ENCODE data around the gene ZBTB20. TPM values are rescaled to one million over a fixed set of nuclear protein-coding genes. Genes with fewer than 3 reads are reported as not detected.
A peak's percentile ranks its signal among the peaks of the same experiment; 100 is the strongest.

ZBTB20 gene
- total RNA-seq, 1 donor: 32.9 TPM

DNA sequence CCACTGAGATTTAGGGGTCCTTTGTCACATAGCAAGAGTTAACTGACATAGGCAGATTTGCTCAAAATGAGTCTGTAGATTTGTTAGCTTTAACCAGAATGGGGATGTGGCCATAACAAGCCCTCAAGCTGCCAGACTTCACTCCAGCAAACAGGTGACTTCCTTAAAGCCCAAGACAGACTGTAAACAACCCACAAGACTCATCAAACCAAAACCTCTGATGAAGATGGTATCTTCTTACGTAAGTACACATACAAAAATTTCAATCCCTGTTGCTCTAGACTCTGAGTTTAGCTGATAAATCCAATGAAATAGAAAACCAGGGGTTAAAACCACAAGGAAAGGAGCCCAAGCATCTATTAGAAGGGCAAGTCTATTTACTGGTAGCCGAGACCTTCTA lies 18.2 kb upstream of the ZBTB20 start:
- Histone ChIP-seq H3K9me3 (ENCODE audit: low read depth, low read length) (no peaks in the 10 kb centered on the region), H3K36me3 (ENCODE audit: insufficient read depth, low read length) (no peaks in the 10 kb centered on the region), H2AFZ (ENCODE audit: low read length) (peak overlapping the region; percentile 67), H3K27me3 (ENCODE audit: insufficient read depth, low read length) (no peaks in the 10 kb centered on the region), H4K20me1 (ENCODE audit: insufficient read depth, low read length) (no peaks in the 10 kb centered on the region), H3K27ac (ENCODE audit: low read depth, low read length) (no peak overlapping the region), H3K4me2 (ENCODE audit: insufficient read depth, low read length) (no peak overlapping the region), H3K4me3 (ENCODE audit: insufficient read depth, low read length) (no peak overlapping the region), H3K79me2 (ENCODE audit: insufficient read depth, low read length) (no peaks in the 10 kb centered on the region), H3K4me1 (ENCODE audit: insufficient read depth, low read length) (no peaks in the 10 kb centered on the region)
- no peak for DNase-seq (ENCODE audit: insufficient read length, low spot score, missing footprints)
- TF ChIP-seq, protein P1, sequence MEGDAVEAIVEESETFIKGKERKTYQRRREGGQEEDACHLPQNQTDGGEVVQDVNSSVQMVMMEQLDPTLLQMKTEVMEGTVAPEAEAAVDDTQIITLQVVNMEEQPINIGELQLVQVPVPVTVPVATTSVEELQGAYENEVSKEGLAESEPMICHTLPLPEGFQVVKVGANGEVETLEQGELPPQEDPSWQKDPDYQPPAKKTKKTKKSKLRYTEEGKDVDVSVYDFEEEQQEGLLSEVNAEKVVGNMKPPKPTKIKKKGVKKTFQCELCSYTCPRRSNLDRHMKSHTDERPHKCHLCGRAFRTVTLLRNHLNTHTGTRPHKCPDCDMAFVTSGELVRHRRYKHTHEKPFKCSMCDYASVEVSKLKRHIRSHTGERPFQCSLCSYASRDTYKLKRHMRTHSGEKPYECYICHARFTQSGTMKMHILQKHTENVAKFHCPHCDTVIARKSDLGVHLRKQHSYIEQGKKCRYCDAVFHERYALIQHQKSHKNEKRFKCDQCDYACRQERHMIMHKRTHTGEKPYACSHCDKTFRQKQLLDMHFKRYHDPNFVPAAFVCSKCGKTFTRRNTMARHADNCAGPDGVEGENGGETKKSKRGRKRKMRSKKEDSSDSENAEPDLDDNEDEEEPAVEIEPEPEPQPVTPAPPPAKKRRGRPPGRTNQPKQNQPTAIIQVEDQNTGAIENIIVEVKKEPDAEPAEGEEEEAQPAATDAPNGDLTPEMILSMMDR (IDR thresholded peaks at IDR 0.05; ENCODE audit: extremely low read depth, low read depth, low read length): no peak

DNA sequence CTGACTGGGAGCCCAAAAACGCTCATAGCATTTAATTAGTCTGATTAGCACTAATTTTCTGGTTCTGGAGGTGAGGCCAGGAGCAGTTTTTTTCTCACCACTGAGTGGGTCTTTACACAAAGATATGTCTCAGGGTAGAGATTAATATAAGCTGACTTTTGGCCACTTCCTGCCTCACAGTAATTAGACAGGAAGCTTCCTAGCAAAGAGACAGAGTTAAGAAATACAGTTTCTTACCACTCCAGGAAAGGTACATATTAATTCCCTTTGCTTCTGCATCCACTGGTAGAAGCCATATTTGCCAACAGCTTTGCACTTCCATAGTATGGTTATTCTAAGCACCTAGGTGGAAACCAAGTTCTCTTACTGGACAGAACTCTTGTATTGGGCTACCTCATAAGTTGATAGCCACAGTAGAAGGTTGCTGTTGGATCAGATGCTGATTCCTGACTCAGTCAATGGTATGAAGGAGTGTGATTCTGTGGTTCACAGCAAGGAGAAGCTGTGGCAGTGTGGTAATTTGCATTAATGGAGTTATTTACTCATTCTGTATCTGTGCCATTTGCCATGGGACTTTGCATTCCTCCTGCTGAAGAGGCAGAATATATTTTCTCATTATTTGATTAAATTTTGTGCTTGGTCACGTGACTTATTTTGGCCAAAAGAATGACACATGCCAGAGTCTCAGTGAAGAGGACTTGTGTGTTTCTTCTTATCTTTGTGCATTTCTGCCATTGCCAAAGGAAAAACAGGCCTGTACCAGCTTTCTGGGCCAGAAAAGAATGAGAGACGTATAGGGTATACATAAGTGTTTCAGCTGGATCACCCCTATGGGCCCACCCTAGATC lies 17.5 kb upstream of the ZBTB20 start:
- Histone ChIP-seq H3K27me3 (ENCODE audit: insufficient read depth, low read length) (no peaks in the 10 kb centered on the region), H3K4me3 (ENCODE audit: insufficient read depth, low read length) (no peak overlapping the region), H3K4me2 (ENCODE audit: insufficient read depth, low read length) (no peak overlapping the region), H3K4me1 (ENCODE audit: insufficient read depth, low read length) (no peaks in the 10 kb centered on the region), H3K36me3 (ENCODE audit: insufficient read depth, low read length) (no peaks in the 10 kb centered on the region), H3K27ac (ENCODE audit: low read depth, low read length) (no peak overlapping the region), H2AFZ (ENCODE audit: low read length) (peak overlapping the region; percentile 20), H3K79me2 (ENCODE audit: insufficient read depth, low read length) (no peaks in the 10 kb centered on the region), H4K20me1 (ENCODE audit: insufficient read depth, low read length) (no peaks in the 10 kb centered on the region), H3K9me3 (ENCODE audit: low read depth, low read length) (no peaks in the 10 kb centered on the region)
- no peak for DNase-seq (ENCODE audit: insufficient read length, low spot score, missing footprints)
- TF ChIP-seq, protein P1 (IDR thresholded peaks at IDR 0.05; ENCODE audit: extremely low read depth, low read depth, low read length): no peak

DNA sequence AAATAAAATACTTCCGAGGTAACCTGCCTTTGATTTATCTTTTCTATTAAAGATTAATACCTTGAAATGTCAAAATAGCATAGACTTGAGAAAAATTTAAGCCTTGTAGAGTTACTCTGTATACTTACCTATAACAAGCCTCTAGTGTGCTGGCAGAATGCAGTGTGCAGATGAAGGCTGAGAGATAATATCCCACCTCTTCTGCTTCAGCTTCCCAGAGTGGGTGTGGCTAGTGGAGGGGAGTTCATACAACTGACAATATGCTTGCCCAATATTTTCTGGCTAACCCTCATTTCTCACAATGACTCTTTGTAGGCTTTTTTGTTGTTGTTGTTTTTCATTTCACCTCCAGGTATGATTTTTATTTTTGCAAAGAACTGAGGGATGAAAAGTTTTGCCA lies 15.7 kb upstream of the ZBTB20 start:
- no peak for DNase-seq (ENCODE audit: insufficient read length, low spot score, missing footprints)
- H3K27me3 ChIP-seq (ENCODE audit: insufficient read depth, low read length): no peaks in the 10 kb centered on the region
- H3K4me3 ChIP-seq (ENCODE audit: insufficient read depth, low read length): no peak overlapping the region
- no peak overlapping the region for H3K4me2 ChIP-seq (ENCODE audit: insufficient read depth, low read length)
- no peak overlapping the region for H3K27ac ChIP-seq (ENCODE audit: low read depth, low read length)
- no peaks in the 10 kb centered on the region for H4K20me1 ChIP-seq (ENCODE audit: insufficient read depth, low read length)
- H3K36me3 ChIP-seq (ENCODE audit: insufficient read depth, low read length): no peaks in the 10 kb centered on the region
- H2AFZ ChIP-seq (ENCODE audit: low read length): no peak overlapping the region
- TF ChIP-seq, protein P1 (IDR thresholded peaks at IDR 0.05; ENCODE audit: extremely low read depth, low read depth, low read length): no peak
- no peaks in the 10 kb centered on the region for H3K4me1 ChIP-seq (ENCODE audit: insufficient read depth, low read length)
- no peaks in the 10 kb centered on the region for H3K79me2 ChIP-seq (ENCODE audit: insufficient read depth, low read length)
- no peaks in the 10 kb centered on the region for H3K9me3 ChIP-seq (ENCODE audit: low read depth, low read length)

DNA sequence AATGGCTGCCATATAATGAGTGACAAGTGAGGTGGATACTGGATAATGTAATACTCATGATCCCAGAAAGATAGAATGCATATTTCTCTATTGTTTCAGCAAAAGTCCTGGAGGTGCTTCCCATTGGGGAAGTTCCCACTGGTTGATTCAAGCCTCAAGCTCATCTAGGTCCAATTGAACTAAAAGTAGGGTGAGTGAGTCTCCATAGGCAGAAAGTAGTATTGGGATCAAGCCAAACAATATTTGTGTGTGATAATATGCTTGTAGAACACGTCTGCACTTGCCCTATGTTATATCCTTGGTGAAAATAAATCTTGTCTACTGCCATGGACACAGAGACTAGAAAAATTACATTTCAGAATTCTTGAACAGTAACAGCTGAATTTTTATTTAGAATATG lies 14.8 kb upstream of the ZBTB20 start:
- Histone ChIP-seq H3K36me3 (ENCODE audit: insufficient read depth, low read length) (no peaks in the 10 kb centered on the region), H2AFZ (ENCODE audit: low read length) (no peak overlapping the region), H4K20me1 (ENCODE audit: insufficient read depth, low read length) (no peaks in the 10 kb centered on the region), H3K4me1 (ENCODE audit: insufficient read depth, low read length) (no peaks in the 10 kb centered on the region), H3K79me2 (ENCODE audit: insufficient read depth, low read length) (no peaks in the 10 kb centered on the region), H3K27me3 (ENCODE audit: insufficient read depth, low read length) (no peaks in the 10 kb centered on the region), H3K27ac (ENCODE audit: low read depth, low read length) (no peak overlapping the region), H3K9me3 (ENCODE audit: low read depth, low read length) (no peaks in the 10 kb centered on the region), H3K4me3 (ENCODE audit: insufficient read depth, low read length) (no peak overlapping the region), H3K4me2 (ENCODE audit: insufficient read depth, low read length) (no peak overlapping the region)
- TF ChIP-seq, protein P1 (IDR thresholded peaks at IDR 0.05; ENCODE audit: extremely low read depth, low read depth, low read length): no peak
- no peak for DNase-seq (ENCODE audit: insufficient read length, low spot score, missing footprints)
